SK-N-SH (cell line): ENCODE results near the gene ATP5F1D. TPM values are rescaled to one million over a fixed set of nuclear protein-coding genes. Genes with fewer than 3 reads are reported as not detected.

ENCODE experiments used
- CTCF ChIA-PET: fragments of 300-600, 350-600 bp; formaldehyde crosslinking; extraction: SDS; loops from one replicate; lab custom pipeline; 2021; lab: Yijun Ruan, JAX
- POLR2A ChIA-PET: fragments of 350-600 bp; sonication (Branson Sonifier 250); formaldehyde crosslinking; extraction: SDS; loops from one replicate; lab custom pipeline; 2020; ENCODE audit warnings: antibody characterized with exemption, inconsistent platforms; lab: Yijun Ruan, JAX
- DNase-seq: peaks from one replicate; pipeline ENCODE4 v3.0.0; 2012
- H2AFZ ChIP-seq: fragments of 200-600 bp; sonication (generic); 2 replicates; pipeline ENCODE4 v1.8.1; 2016; ENCODE audit warnings: antibody characterized with exemption, mild to moderate bottlenecking, low read depth
- H3F3A ChIP-seq: fragments of 200-600 bp; sonication (generic); replicated peaks from 2 replicates; pipeline ENCODE3; 2016; ENCODE audit warnings: antibody characterized with exemption, mild to moderate bottlenecking; ENCODE audit not compliant: insufficient read depth
- H3K27ac ChIP-seq, 2 experiments: fragments of 200-500 bp in 1 of 2; fragments of 200-600 bp in 1 of 2; sonication (Bioruptor generic) in 1 of 2; sonication (generic), shearing (Covaris generic) in 1 of 2; 2 replicates each; pipeline versions ENCODE4 v1.5.1 to v1.6.1; 2014 to 2016; ENCODE audit warnings: low read depth in 2 of 2, inconsistent platforms in 1 of 2, low read length in 1 of 2, mild to moderate bottlenecking in 1 of 2, mixed read lengths in 1 of 2
- H3K27me3 ChIP-seq: fragments of 200-600 bp; sonication (generic), shearing (Covaris generic); 2 replicates; pipeline ENCODE4 v1.6.1; 2016; ENCODE audit warnings: mixed run types; ENCODE audit not compliant: insufficient read depth
- H3K36me3 ChIP-seq, 2 experiments: fragments of 200-500 bp in 1 of 2; fragments of 200-600 bp in 1 of 2; sonication (Bioruptor generic) in 1 of 2; sonication (generic) in 1 of 2; replicated peaks in 1 of 2; 2 replicates each; pipeline versions ENCODE3 to v1.5.1; 2014 to 2016; ENCODE audit warnings: low read length in 1 of 2, mild to moderate bottlenecking in 1 of 2; ENCODE audit not compliant: insufficient read depth in 2 of 2, control insufficient read depth in 1 of 2
- H3K4me1 ChIP-seq, 2 experiments: fragments of 200-500 bp in 1 of 2; fragments of 200-600 bp in 1 of 2; sonication (Bioruptor generic) in 1 of 2; sonication (generic), shearing (Covaris generic) in 1 of 2; 2 replicates each; pipeline versions ENCODE4 v1.5.1 to v1.6.1; 2014 to 2016; ENCODE audit warnings: low read depth in 1 of 2, low read length in 1 of 2, mixed run types in 1 of 2; ENCODE audit not compliant: insufficient read depth in 2 of 2, control insufficient read depth in 1 of 2
- H3K4me2 ChIP-seq: fragments of 200-600 bp; sonication (generic), shearing (Covaris generic); 2 replicates; pipeline ENCODE4 v1.6.1; 2017; ENCODE audit warnings: mixed run types
- H3K4me3 ChIP-seq, 2 experiments: fragments of 200-500 bp in 1 of 2; fragments of 200-600 bp in 1 of 2; sonication (Bioruptor generic) in 1 of 2; sonication (generic), shearing (Covaris generic) in 1 of 2; 2 replicates each; pipeline versions ENCODE4 v1.5.1 to v1.8.1; 2014 to 2016; ENCODE audit warnings: low read depth in 2 of 2, inconsistent platforms in 1 of 2, low read length in 1 of 2, mild to moderate bottlenecking in 1 of 2, mixed read lengths in 1 of 2, moderate library complexity in 1 of 2
- H3K79me2 ChIP-seq: fragments of 200-600 bp; sonication (generic); 2 replicates; pipeline ENCODE4 v1.8.1; 2017; ENCODE audit warnings: mild to moderate bottlenecking; ENCODE audit not compliant: insufficient read depth
- H3K9ac ChIP-seq: fragments of 200-600 bp; sonication (generic); 2 replicates; pipeline ENCODE4 v1.6.1; 2017; ENCODE audit warnings: mixed run types
- H3K9me2 ChIP-seq: fragments of 200-600 bp; sonication (generic); 2 replicates; pipeline ENCODE4 v1.6.1; 2017; ENCODE audit warnings: mixed run types
- H3K9me3 ChIP-seq: fragments of 200-600 bp; sonication (generic); 2 replicates; pipeline ENCODE4 v1.6.1; 2017; ENCODE audit warnings: mixed run types, mild to moderate bottlenecking, moderate library complexity
- H4K20me1 ChIP-seq: fragments of 200-600 bp; sonication (generic); 2 replicates; pipeline ENCODE4 v1.6.1; 2017; ENCODE audit warnings: mild to moderate bottlenecking, mixed run types; ENCODE audit not compliant: insufficient read depth
- CHD2 ChIP-seq: fragments of 150-350 bp; IDR thresholded peaks from 2 replicates; pipeline ENCODE4 v1.6.1; 2018; ENCODE audit warnings: low read length; ENCODE audit not compliant: partially characterized antibody
- CTCF ChIP-seq: fragments of 200-600 bp; sonication (generic); IDR thresholded peaks from 2 replicates; pipeline ENCODE4 v1.6.1; 2017; ENCODE audit warnings: antibody characterized with exemption, mild to moderate bottlenecking, moderate library complexity
- ELF1 ChIP-seq: IDR thresholded peaks from 2 replicates; pipeline ENCODE4 v1.4.0; 2012
- EZH2phosphoT487 ChIP-seq: fragments of 200-600 bp; sonication (generic); IDR thresholded peaks from 2 replicates; pipeline ENCODE4 v1.6.1; 2017; ENCODE audit warnings: low read depth, mixed run types, mild to moderate bottlenecking, antibody characterized with exemption, moderate library complexity, borderline replicate concordance
- FOXJ3 ChIP-seq: sonication (generic); formaldehyde crosslinking; IDR thresholded peaks from 2 replicates; pipeline ENCODE4 v1.5.1; 2020; ENCODE audit warnings: mild to moderate bottlenecking, missing genetic modification reagents
- GATA2 ChIP-seq: sonication (generic); formaldehyde crosslinking; IDR thresholded peaks from 2 replicates; pipeline ENCODE4 v1.5.0; 2020; ENCODE audit warnings: mild to moderate bottlenecking, missing genetic modification reagents
- JUND ChIP-seq: IDR thresholded peaks from 2 replicates; pipeline ENCODE4 v1.4.0; 2012
- MAX ChIP-seq: IDR thresholded peaks from 2 replicates; pipeline ENCODE4 v1.4.0; 2012; ENCODE audit warnings: low read depth
- MXI1 ChIP-seq: IDR thresholded peaks from 2 replicates; pipeline ENCODE4 v1.6.1; 2012; ENCODE audit warnings: mild to moderate bottlenecking, low read depth, low read length, improper control_type of control experiment
- NFIC ChIP-seq: IDR thresholded peaks from 2 replicates; pipeline ENCODE4 v1.4.0; 2012; ENCODE audit warnings: borderline replicate concordance
- POLR2AphosphoS5 ChIP-seq: IDR thresholded peaks from 2 replicates; pipeline ENCODE4 v1.6.1; 2012; ENCODE audit warnings: low read depth, low read length
- RFX5 ChIP-seq: IDR thresholded peaks from 2 replicates; pipeline ENCODE4 v1.6.1; 2012; ENCODE audit warnings: mild to moderate bottlenecking, improper control_type of control experiment, low read length
- SIN3A ChIP-seq: IDR thresholded peaks from 2 replicates; pipeline ENCODE4 v1.6.1; 2012; ENCODE audit warnings: low read depth, mild to moderate bottlenecking, low read length, moderate library complexity, borderline replicate concordance
- SMC3 ChIP-seq: IDR thresholded peaks from 2 replicates; pipeline ENCODE4 v1.6.1; 2012; ENCODE audit warnings: low read depth, low read length, improper control_type of control experiment
- USF2 ChIP-seq: fragments of 150-350 bp; IDR thresholded peaks from 2 replicates; pipeline ENCODE4 v1.6.1; 2017; ENCODE audit warnings: antibody characterized with exemption, low read length, low read depth, borderline replicate concordance
- YY1 ChIP-seq: IDR thresholded peaks from 2 replicates; pipeline ENCODE4 v1.4.0; 2012; ENCODE audit warnings: low read depth, mild to moderate bottlenecking
- WGBS: methylation state at CpG from one replicate; pipeline ENCODE4 v1.1.6; 2017; ENCODE audit warnings: low lambda C conversion rate; 5-methylcytosine and 5-hydroxymethylcytosine counted together
- polyA plus RNA-seq, 3 experiments: library from polyadenylated mRNA; depleted of rRNA; stranded (reverse); fragments of >200 nt; gene quantifications; 2 replicates each; pipeline ENCODE4 v1.2.3, GENCODE V29; 2012

ATP5F1D gene
- polyA plus RNA-seq, 1 of the 3 experiments (the other 2 are of a cell fraction), result 226 TPM

- TF ChIP-seq CHD2, result no peak
Measured at GRCh38 chr19:1219786-1220476, 21.6 kb upstream of the ATP5F1D start (continued).

- peaks cover 52% of the 10 kb centered on the region for H3K79me2 ChIP-seq
- no peak overlapping the region for H3K4me2 ChIP-seq
- H3K36me3 ChIP-seq, result peaks cover 0 to 35% of the 10 kb centered on the region in 2 experiments
- TF ChIP-seq NFIC (no peak), CTCF (peak; percentile 48)
- TF ChIP-seq, all 33 proteins: peak for 1
- Histone ChIP-seq H3F3A (peaks cover 19% of the 10 kb centered on the region), H3K27ac (no peak overlapping the region), H3K4me3 (no peak overlapping the region), H3K27me3 (no peaks in the 10 kb centered on the region), H3K9me2 (no peaks in the 10 kb centered on the region), H3K4me1 (peaks cover 9 to 14% of the 10 kb centered on the region in 2 experiments; a peak in 3 of 4 replicates), H3K9me3 (no peaks in the 10 kb centered on the region), H4K20me1 (peaks cover 22% of the 10 kb centered on the region; the same call in 1 of the 2 replicates), H2AFZ (no peak overlapping the region), H3K9ac (no peak overlapping the region)
- POLR2A ChIA-PET, result interaction anchor here (1.0 kb wide), 1 partner anchor 18 kb away, joined by 3 read pairs; no protein-coding TSS in a partner anchor
- DNase-seq, result peak; percentile 61
- CTCF ChIA-PET, result interaction anchor here (0.8 to 7.0 kb wide), 14 partner anchors 10 to 420 kb away, joined by 3 to 82 read pairs (median 8); partner anchors contain the start of genes ATP5F1D, CBARP and CIRBP
- WGBS, result 60% methylated on average over 1 of the region's 33 CpGs
Measured at GRCh38 chr19:1220477-1220930, 21.0 kb upstream of the ATP5F1D start.

- ChIA-PET POLR2A (interaction anchor here (1.0 kb wide), 1 partner anchor 17 kb away, joined by 3 read pairs; no protein-coding TSS in a partner anchor), CTCF (interaction anchor here (0.8 to 7.0 kb wide), 23 partner anchors 11 to 421 kb away, joined by 3 to 82 read pairs (median 5); partner anchors contain the start of genes ATP5F1D, CBARP and CIRBP)
- Histone ChIP-seq H3F3A (peaks cover 11% of the 10 kb centered on the region), H3K36me3 (peaks cover 0 to 35% of the 10 kb centered on the region in 2 experiments), H3K9me3 (no peaks in the 10 kb centered on the region), H3K4me2 (no peak overlapping the region), H3K79me2 (peaks cover 45% of the 10 kb centered on the region), H4K20me1 (peaks cover 22% of the 10 kb centered on the region; the same call in 1 of the 2 replicates), H3K4me3 (no peak overlapping the region), H3K9me2 (no peaks in the 10 kb centered on the region), H3K4me1 (peaks cover 5 to 7% of the 10 kb centered on the region in 2 experiments; a peak in 2 of 4 replicates), H3K27ac (no peak overlapping the region; a peak in 1 of 4 replicates), H2AFZ (no peak overlapping the region), H3K27me3 (no peaks in the 10 kb centered on the region), H3K9ac (no peak overlapping the region)
- WGBS, result 93% methylated on average over 5 of the region's 38 CpGs
- peak; percentile 91 for DNase-seq
- TF ChIP-seq YY1 (no peak), ELF1 (no peak), CTCF (peak; percentile 57), GATA2 (CRISPR knock-in tag) (no peak), MXI1 (no peak), JUND (no peak), SIN3A (no peak), POLR2AphosphoS5 (no peak), MAX (no peak), SMC3 (peak; percentile 71), NFIC (no peak), EZH2phosphoT487 (no peak), USF2 (no peak), FOXJ3 (CRISPR knock-in tag) (no peak), RFX5 (no peak)
Measured at GRCh38 chr19:1220976-1221903, 20.3 kb upstream of the ATP5F1D start.
